Measurements from ENCODE around the gene ARHGAP35. TPM values are rescaled to one million over a fixed set of nuclear protein-coding genes. Genes with fewer than 3 reads are reported as not detected.

ARHGAP35 gene
- total RNA-seq, 4 donors from 2014 or later = 36.5 to 66.7 (median 50.9) TPM

DNA sequence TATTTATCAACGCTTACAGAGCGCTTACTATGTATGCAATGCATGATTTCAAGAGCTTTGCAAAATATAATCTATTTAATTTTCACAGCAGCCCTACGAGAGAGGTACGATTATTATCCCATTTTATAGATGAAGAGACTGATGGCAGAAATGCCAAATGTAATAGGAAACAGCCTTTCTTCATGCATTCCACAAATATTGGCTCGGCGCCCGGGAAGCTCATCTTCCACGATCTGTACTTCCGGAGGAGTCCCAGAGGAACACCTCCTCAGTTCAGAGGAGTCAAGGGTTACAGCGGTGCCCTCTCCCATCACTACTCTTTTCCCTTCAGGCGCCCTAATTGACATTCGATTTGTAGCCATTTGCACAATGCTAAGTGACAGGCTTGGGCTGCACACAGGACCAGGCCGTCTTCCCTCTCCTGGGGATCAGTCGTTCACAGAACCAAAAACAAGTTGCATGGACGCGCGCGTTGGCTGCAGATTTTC, 1.1 kb upstream of the ARHGAP35 start:
- TF ChIP-seq, protein P1, sequence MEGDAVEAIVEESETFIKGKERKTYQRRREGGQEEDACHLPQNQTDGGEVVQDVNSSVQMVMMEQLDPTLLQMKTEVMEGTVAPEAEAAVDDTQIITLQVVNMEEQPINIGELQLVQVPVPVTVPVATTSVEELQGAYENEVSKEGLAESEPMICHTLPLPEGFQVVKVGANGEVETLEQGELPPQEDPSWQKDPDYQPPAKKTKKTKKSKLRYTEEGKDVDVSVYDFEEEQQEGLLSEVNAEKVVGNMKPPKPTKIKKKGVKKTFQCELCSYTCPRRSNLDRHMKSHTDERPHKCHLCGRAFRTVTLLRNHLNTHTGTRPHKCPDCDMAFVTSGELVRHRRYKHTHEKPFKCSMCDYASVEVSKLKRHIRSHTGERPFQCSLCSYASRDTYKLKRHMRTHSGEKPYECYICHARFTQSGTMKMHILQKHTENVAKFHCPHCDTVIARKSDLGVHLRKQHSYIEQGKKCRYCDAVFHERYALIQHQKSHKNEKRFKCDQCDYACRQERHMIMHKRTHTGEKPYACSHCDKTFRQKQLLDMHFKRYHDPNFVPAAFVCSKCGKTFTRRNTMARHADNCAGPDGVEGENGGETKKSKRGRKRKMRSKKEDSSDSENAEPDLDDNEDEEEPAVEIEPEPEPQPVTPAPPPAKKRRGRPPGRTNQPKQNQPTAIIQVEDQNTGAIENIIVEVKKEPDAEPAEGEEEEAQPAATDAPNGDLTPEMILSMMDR (IDR thresholded peaks at IDR 0.05; ENCODE audit: low read depth) = no peak

DNA sequence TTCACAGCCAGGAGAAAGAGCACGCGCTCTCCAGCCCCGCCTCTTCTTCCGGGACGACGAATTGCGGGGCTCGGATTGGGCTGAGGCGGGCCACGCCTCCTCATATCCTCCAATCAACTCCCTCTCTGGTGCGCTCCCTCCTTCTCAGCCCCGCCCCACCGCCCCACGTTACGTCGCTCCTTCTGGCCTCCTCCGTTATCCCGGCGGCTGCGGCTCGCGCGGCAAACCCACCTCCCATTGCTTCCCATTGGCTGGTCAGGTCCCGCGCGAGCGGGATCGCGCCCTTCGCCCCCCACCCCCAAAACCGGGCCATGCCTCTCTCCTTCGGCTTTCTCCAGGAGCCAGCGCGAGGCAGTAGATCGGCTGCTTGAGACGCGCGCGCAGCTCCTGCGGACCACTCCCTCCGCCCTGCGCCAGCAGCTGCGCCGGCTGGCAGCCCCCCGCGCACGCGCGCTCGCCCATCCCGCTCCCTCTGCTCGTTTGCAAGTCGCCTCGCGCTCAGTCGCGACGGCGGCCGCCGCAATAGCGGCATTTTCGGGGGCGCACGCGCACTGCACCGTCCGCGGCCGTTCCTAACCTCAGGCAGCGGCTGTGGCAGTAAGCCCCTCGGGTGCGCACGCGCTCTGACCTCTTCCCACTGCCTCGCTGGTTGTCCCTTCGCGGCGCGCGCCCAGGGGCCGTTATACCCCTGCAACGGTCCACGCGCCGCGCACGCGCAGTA, 512 bp upstream of the ARHGAP35 start:
- TF ChIP-seq, protein P1 (IDR thresholded peaks at IDR 0.05; ENCODE audit: low read depth) = no peak

DNA sequence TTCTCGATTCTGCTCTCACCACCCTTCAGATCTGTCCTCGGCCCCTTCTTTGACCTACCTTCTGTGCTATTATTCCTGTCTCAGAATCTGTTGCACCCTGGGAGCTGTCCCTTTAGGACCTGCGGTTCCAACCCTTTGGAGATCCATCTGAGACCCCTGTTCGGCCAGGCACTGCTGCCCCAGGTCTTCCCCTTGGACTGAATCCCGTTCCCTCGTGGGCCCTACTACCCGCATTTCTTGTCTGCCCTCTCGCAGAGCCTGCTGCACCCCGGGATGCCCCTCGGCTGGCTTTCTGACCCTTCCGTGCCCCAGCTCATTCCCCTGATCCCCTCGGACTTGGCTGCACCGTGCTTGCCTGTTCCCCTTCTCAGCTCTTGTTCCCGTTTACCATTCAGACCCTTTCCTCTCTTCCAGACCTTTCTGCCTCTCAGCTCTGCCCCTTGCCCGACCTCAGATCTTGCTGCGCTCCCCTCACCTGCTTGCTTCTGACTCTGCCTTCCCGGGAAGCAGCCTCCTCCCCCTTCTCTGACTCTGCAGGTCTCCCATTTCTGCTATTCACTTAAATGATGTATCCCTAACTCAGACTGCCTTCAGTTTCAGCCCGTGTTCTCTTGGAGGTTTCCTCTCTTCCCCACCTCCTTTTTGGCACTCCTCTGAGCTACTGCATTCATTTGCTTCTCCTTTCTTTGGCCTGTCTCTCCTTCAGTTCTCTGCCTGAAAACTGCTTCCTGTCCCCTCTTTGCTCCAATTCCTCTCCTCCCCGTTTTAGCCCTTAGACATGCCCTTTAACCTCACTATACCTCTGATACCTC, 1.1 kb downstream of the ARHGAP35 start:
- TF ChIP-seq, protein P1 (IDR thresholded peaks at IDR 0.05; ENCODE audit: low read depth) = no peak

DNA sequence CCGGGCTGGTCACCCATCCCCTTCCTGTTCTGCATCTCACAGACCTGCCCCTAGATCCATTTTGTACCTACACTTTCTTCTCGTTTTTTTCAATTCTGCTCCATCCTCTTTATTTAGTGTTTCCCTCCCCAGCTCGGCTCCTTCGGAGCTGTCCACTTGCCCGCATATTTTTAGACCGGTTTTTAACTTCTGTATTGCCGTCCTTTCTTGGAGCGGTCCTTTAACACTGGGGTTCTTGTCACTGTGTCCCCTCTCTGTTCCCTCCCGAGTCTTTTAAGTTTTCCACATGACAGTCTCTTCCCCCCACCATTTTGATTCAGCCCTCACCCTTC, 1.7 kb downstream of the ARHGAP35 start:
- TF ChIP-seq, protein P1 (IDR thresholded peaks at IDR 0.05; ENCODE audit: low read depth) = no peak

DNA sequence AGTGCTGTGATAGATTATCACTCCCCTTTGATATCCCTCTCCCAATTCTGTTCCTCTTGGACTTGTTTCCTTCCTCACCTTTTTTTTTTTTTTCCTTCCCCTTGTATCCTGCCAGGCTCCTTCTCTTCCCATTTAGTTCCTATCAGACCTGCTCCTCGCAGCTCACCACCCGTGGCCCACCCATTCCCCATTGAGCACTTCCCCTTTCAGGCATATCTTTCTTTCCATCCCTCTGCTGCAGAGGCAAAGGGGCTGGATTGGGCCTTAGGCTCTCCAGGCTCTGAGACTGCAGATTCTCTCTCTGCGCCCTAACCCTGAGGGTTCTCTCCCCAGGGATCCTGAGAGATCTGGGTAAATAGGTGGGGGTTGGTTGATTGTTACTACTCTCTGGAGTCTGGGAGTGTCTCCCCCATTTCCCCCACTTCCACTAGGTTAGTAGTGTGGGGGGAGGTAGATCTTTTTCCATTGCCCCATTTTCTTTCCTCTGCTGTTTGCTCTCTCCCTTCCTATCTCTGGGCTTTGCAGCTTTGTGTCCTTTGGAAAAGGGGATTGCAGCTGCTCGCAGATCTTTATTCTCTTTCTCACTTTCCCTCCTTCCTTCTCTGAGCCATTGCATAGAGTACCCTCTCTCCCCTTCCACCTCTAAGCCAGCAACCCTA, 2.3 kb downstream of the ARHGAP35 start:
- TF ChIP-seq, protein P1 (IDR thresholded peaks at IDR 0.05; ENCODE audit: low read depth) = no peak

DNA sequence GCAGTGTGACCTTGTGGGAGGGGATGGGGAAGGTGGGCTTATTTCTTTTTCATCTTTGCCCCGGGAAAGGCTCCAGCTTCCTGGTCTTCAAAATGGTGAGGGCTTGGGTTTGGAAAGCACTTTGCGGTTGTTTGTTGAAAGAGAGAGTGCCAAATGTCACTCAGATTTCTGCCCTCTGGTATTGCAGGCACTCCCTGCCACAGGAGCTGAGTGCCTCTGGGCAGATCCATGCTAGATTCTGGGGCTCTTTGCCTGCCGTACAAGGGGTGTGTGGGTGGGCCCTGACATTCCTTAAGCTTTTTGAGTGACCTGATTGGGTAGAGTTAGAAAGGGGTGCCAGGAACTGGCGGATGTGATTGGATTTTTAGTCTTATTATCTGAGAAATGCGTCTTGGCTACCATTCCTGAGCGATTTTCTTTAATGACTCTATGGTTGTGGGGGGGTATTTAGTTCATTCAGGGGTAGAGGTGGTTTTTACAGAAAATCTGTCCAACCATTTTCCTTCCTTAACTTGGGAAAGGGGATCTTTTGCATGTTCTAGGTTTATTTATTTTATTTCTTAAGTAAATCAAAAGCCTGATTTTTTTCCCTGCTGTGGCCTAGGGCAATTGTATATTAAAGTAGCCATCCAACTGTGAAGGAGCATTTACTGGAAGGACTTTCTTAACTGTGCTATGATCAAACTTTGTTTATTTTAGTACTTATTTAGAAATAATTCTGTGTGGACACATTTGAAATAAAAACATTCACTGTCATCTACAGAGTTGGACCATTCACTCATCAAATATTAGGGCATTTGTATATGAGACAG, 3.2 kb downstream of the ARHGAP35 start:
- TF ChIP-seq, protein P1 (IDR thresholded peaks at IDR 0.05; ENCODE audit: low read depth) = no peak

Data from subcutaneous adipose tissue (tissue), 4 donors.